NCI-H526 treated with DMSO at 0.1 percent for 48 hours (cell line): ENCODE data around the gene RFX4.
"Not testable (repeated sequence)": the region's sequence is repeated elsewhere in the genome, so short reads cannot be mapped to it uniquely, and the experiment has no call there.

ENCODE experiments used
- DNase-seq: peaks from one replicate; lab custom pipeline; 2025; lab: John Stamatoyannopoulos, UW

The RFX4 gene

GRCh38 chr12:106692033-106692432 lies 109.2 kb downstream of the RFX4 start:
- not testable (repeated sequence) for DNase-seq

GRCh38 chr12:106692896-106693820 lies 110.4 kb downstream of the RFX4 start:
- no peak for DNase-seq

GRCh38 chr12:106696071-106696470 lies 113.3 kb downstream of the RFX4 start:
- DNase-seq = no peak

- DNase-seq = no peak
These were observed 114.0 kb downstream of the RFX4 start for GRCh38 chr12:106696681-106697417.

GRCh38 chr12:106704081-106704480 lies 121.3 kb downstream of the RFX4 start:
- DNase-seq = no peak

GRCh38 chr12:106705971-106706370 lies 123.2 kb downstream of the RFX4 start:
- DNase-seq = no peak

- DNase-seq = no peak
These were observed 126.3 kb downstream of the RFX4 start for GRCh38 chr12:106709068-106709511.

GRCh38 chr12:106710143-106710893 lies 127.5 kb downstream of the RFX4 start:
- no peak for DNase-seq

GRCh38 chr12:106711316-106711715 lies 128.5 kb downstream of the RFX4 start:
- no peak for DNase-seq

- DNase-seq = no peak
These were observed 130.0 kb downstream of the RFX4 start for GRCh38 chr12:106712768-106713167.

GRCh38 chr12:106714926-106715325 lies 132.1 kb downstream of the RFX4 start:
- DNase-seq = no peak

GRCh38 chr12:106715582-106715981 lies 132.8 kb downstream of the RFX4 start:
- no peak for DNase-seq

GRCh38 chr12:106717673-106718072 lies 134.9 kb downstream of the RFX4 start:
- DNase-seq = no peak

- DNase-seq = no peak
These were observed 137.1 kb downstream of the RFX4 start for GRCh38 chr12:106719879-106720278.

- DNase-seq = no peak
These were observed 137.9 kb downstream of the RFX4 start for GRCh38 chr12:106720696-106721095.

GRCh38 chr12:106721915-106722314 lies 139.1 kb downstream of the RFX4 start:
- no peak for DNase-seq

GRCh38 chr12:106722837-106723236 lies 140.0 kb downstream of the RFX4 start:
- DNase-seq = no peak

- no peak for DNase-seq
These were observed 140.6 kb downstream of the RFX4 start for GRCh38 chr12:106723416-106723815.

- DNase-seq = no peak
These were observed 141.3 kb downstream of the RFX4 start for GRCh38 chr12:106724116-106724515.

GRCh38 chr12:106724934-106725333 lies 142.1 kb downstream of the RFX4 start:
- no peak for DNase-seq

- DNase-seq = not testable (repeated sequence)
These were observed 143.9 kb downstream of the RFX4 start for GRCh38 chr12:106726603-106727202.

GRCh38 chr12:106729611-106730010 lies 146.8 kb downstream of the RFX4 start:
- DNase-seq = no peak
